Measurements from ENCODE around the gene RAB40B. TPM values are rescaled to one million over a fixed set of nuclear protein-coding genes. Genes with fewer than 3 reads are reported as not detected.

The RAB40B gene
- total RNA-seq, 2 donors from 2014 or later: 1.2 to 4.6 TPM

- Histone ChIP-seq H3K4me3 (ENCODE audit: low read length) (no peak overlapping the region), H3K27me3 (ENCODE audit: control insufficient read depth, insufficient read depth, low read length, poor library complexity, severe bottlenecking) (peaks cover 20% of the 10 kb centered on the region), H3K4me1 (ENCODE audit: control insufficient read depth, insufficient read depth, low read length) (no peaks in the 10 kb centered on the region), H3K9ac (ENCODE audit: extremely low read depth, low read length, poor library complexity, severe bottlenecking) (no peak overlapping the region), H3K36me3 (ENCODE audit: control insufficient read depth, insufficient read depth, low read length) (no peaks in the 10 kb centered on the region), H3K9me3 (ENCODE audit: control insufficient read depth, low read length) (peaks cover 10% of the 10 kb centered on the region), H3K27ac (ENCODE audit: low read depth, low read length) (no peak overlapping the region)
- Mint-ChIP-seq H3K4me1 (no peaks in the 10 kb centered on the region), H3K36me3 (ENCODE audit: low read depth) (peaks cover 12% of the 10 kb centered on the region), H3K27ac (no peak overlapping the region), H3K9me3 (peaks cover 16% of the 10 kb centered on the region), H3K4me3 (no peak overlapping the region), H3K27me3 (ENCODE audit: insufficient read depth) (peaks cover 30% of the 10 kb centered on the region)
- WGBS, 2 experiments (ENCODE audit: insufficient coverage in 1 of 2, insufficient read length in 1 of 2): 77 to 87% methylated on average over 8 to 16 of the region's 16 CpGs
- no peak for TF ChIP-seq CTCF (conservative IDR thresholded peaks at IDR 0.05)
- no peak for DNase-seq
These were observed 6.2 kb downstream of the RAB40B start for GRCh38 chr17:82692268-82692667.

GRCh38 chr17:82691714-82692113 is 6.8 kb downstream of the RAB40B start:
- peaks cover 15% of the 10 kb centered on the region for H3K27me3 ChIP-seq (ENCODE audit: control insufficient read depth, insufficient read depth, low read length, poor library complexity, severe bottlenecking)
- DNase-seq: no peak
- 88 to 100% methylated on average over 4 to 8 of the region's 17 CpGs for WGBS, 2 experiments (ENCODE audit: insufficient coverage in 1 of 2, insufficient read length in 1 of 2)
- peaks cover 25% of the 10 kb centered on the region for H3K27me3 Mint-ChIP-seq (ENCODE audit: insufficient read depth)
- H3K27ac ChIP-seq (ENCODE audit: low read depth, low read length): no peak overlapping the region
- H3K9me3 Mint-ChIP-seq: peaks cover 16% of the 10 kb centered on the region
- H3K4me1 ChIP-seq (ENCODE audit: control insufficient read depth, insufficient read depth, low read length): no peaks in the 10 kb centered on the region
- H3K4me1 Mint-ChIP-seq: no peaks in the 10 kb centered on the region
- no peak overlapping the region for H3K9ac ChIP-seq (ENCODE audit: extremely low read depth, low read length, poor library complexity, severe bottlenecking)
- H3K4me3 ChIP-seq (ENCODE audit: low read length): no peak overlapping the region
- H3K27ac Mint-ChIP-seq: no peak overlapping the region
- H3K4me3 Mint-ChIP-seq: no peak overlapping the region
- TF ChIP-seq CTCF (conservative IDR thresholded peaks at IDR 0.05): no peak
- H3K36me3 Mint-ChIP-seq (ENCODE audit: low read depth): peaks cover 12% of the 10 kb centered on the region
- no peaks in the 10 kb centered on the region for H3K36me3 ChIP-seq (ENCODE audit: control insufficient read depth, insufficient read depth, low read length)
- peaks cover 10% of the 10 kb centered on the region for H3K9me3 ChIP-seq (ENCODE audit: control insufficient read depth, low read length)

GRCh38 chr17:82690786-82691489 is 7.6 kb downstream of the RAB40B start:
- Histone ChIP-seq H3K4me3 (ENCODE audit: low read length) (no peak overlapping the region), H3K9me3 (ENCODE audit: control insufficient read depth, low read length) (peaks cover 10% of the 10 kb centered on the region), H3K9ac (ENCODE audit: extremely low read depth, low read length, poor library complexity, severe bottlenecking) (no peak overlapping the region), H3K36me3 (ENCODE audit: control insufficient read depth, insufficient read depth, low read length) (no peaks in the 10 kb centered on the region), H3K27ac (ENCODE audit: low read depth, low read length) (no peak overlapping the region), H3K27me3 (ENCODE audit: control insufficient read depth, insufficient read depth, low read length, poor library complexity, severe bottlenecking) (peaks cover 7% of the 10 kb centered on the region), H3K4me1 (ENCODE audit: control insufficient read depth, insufficient read depth, low read length) (no peaks in the 10 kb centered on the region)
- DNase-seq: no peak
- TF ChIP-seq CTCF (conservative IDR thresholded peaks at IDR 0.05): no peak
- Mint-ChIP-seq H3K9me3 (peaks cover 16% of the 10 kb centered on the region), H3K27me3 (ENCODE audit: insufficient read depth) (peaks cover 19% of the 10 kb centered on the region), H3K36me3 (ENCODE audit: low read depth) (peaks cover 9% of the 10 kb centered on the region), H3K4me3 (no peak overlapping the region), H3K4me1 (no peaks in the 10 kb centered on the region), H3K27ac (no peak overlapping the region)
- 85 to 91% methylated on average over 8 to 16 of the region's 18 CpGs for WGBS, 2 experiments (ENCODE audit: insufficient coverage in 1 of 2, insufficient read length in 1 of 2)
